Upper lobe of right lung (tissue), 1 donor: Measurements from ENCODE around the gene XCL2. TPM values are rescaled to one million over a fixed set of nuclear protein-coding genes. Genes with fewer than 3 reads are reported as not detected.
"Not testable (repeated sequence)": the region's sequence is repeated elsewhere in the genome, so short reads cannot be mapped to it uniquely, and the experiment has no call there.

Source experiments
- ATAC-seq: fragments of 200-7000 bp; cut with Tn5 transposase; one replicate; pipeline ENCODE4 v1.9.1; 2020; ENCODE audit warnings: mild to moderate bottlenecking, moderate library complexity
- DNase-seq: peaks from one replicate; pipeline ENCODE4 v3.0.0-alpha.2; 2020
- H3K27ac ChIP-seq: fragments of 200-600 bp; one replicate; pipeline ENCODE4 v1.8.0; 2022
- H3K27me3 ChIP-seq: fragments of 200-600 bp; one replicate; pipeline ENCODE4 v1.8.0; 2022; ENCODE audit warnings: mild to moderate bottlenecking
- H3K36me3 ChIP-seq: fragments of 200-600 bp; one replicate; pipeline ENCODE4 v1.8.0; 2022
- H3K4me1 ChIP-seq: fragments of 200-600 bp; one replicate; pipeline ENCODE4 v1.8.0; 2022
- H3K4me3 ChIP-seq: fragments of 200-600 bp; one replicate; pipeline ENCODE4 v1.8.0; 2022; ENCODE audit warnings: mild to moderate bottlenecking
- H3K9me3 ChIP-seq: fragments of 200-600 bp; one replicate; pipeline ENCODE4 v1.8.0; 2022
- CTCF ChIP-seq: fragments of 200-600 bp; IDR thresholded peaks from one replicate; pipeline ENCODE4 v1.8.0; 2022; ENCODE audit warnings: antibody characterized with exemption
- intact Hi-C: fragments of 100-400 bp; cut with DNase I; formaldehyde crosslinking; loops from one replicate; pipeline ENCODE4 v1.11.0; 2022
- long read RNA-seq: library from polyadenylated mRNA; unstranded; transcript quantifications from one replicate; pipeline ENCODE4 v2.0.0, GENCODE V29; 2021
- total RNA-seq: library from RNA; stranded (reverse); fragmentation: NEBNext Ultra II Directional; extraction: Animal tissue kit (Norgen Biotek cat#: 25700); gene quantifications from one replicate; pipeline ENCODE4 v1.2.1, GENCODE V29; 2021
- donor health status: DM: no; HTN: yes; CAD: no; lungs with severe emphysema.

Gene XCL2
- total RNA-seq = 2.0 TPM
- long read RNA-seq = 0 reads

- H3K27ac ChIP-seq, DNase-seq, H3K4me1 ChIP-seq, H3K36me3 ChIP-seq, H3K4me3 ChIP-seq, intact Hi-C loops, H3K27me3 ChIP-seq, H3K9me3 ChIP-seq: not testable (repeated sequence)
- ATAC-seq = peak; percentile 19
These were observed at the start of gene XCL2 for GRCh38 chr1:168543840-168544498. TSS of gene XCL2 (minus strand) at chr1:168543997. CDS start at chr1:168543964, 33 bp downstream.

- Histone ChIP-seq H3K27me3 (no peaks in the 10 kb centered on the region), H3K36me3 (no peaks in the 10 kb centered on the region), H3K4me1 (no peaks in the 10 kb centered on the region), H3K27ac (no peak overlapping the region), H3K4me3 (no peak overlapping the region), H3K9me3 (no peaks in the 10 kb centered on the region)
- ATAC-seq = no peak
- no peak for TF ChIP-seq CTCF
- DNase-seq = no peak
- intact Hi-C loops = no loop called here
These were observed 47.9 kb upstream of the XCL2 start for GRCh38 chr1:168591641-168592250.

- H3K27ac ChIP-seq = no peak overlapping the region
- ATAC-seq (no peak), DNase-seq (no peak)
- no peaks in the 10 kb centered on the region for H3K4me1 ChIP-seq
- H3K36me3 ChIP-seq = no peaks in the 10 kb centered on the region
- no peak for TF ChIP-seq CTCF
- intact Hi-C loops = no loop called here
- H3K27me3 ChIP-seq = no peaks in the 10 kb centered on the region
- H3K4me3 ChIP-seq = no peak overlapping the region
- no peaks in the 10 kb centered on the region for H3K9me3 ChIP-seq
These were observed 47.3 kb upstream of the XCL2 start for GRCh38 chr1:168591066-168591465.

- Histone ChIP-seq H3K36me3 (no peaks in the 10 kb centered on the region), H3K9me3 (no peaks in the 10 kb centered on the region), H3K27me3 (no peaks in the 10 kb centered on the region), H3K4me1 (no peaks in the 10 kb centered on the region), H3K4me3 (no peak overlapping the region), H3K27ac (no peak overlapping the region)
- intact Hi-C loops = no loop called here
- TF ChIP-seq CTCF = no peak
- ATAC-seq (no peak), DNase-seq (no peak)
These were observed 45.4 kb upstream of the XCL2 start for GRCh38 chr1:168589167-168589566.

- no peak for ATAC-seq
- Histone ChIP-seq H3K4me1 (no peaks in the 10 kb centered on the region), H3K9me3 (no peaks in the 10 kb centered on the region)
These were observed 42.1 kb upstream of the XCL2 start for GRCh38 chr1:168585937-168586336.

More at GRCh38 chr1:168585937-168586336, 42.1 kb upstream of the XCL2 start:
- DNase-seq = no peak
- Histone ChIP-seq H3K27me3 (no peaks in the 10 kb centered on the region), H3K27ac (no peak overlapping the region), H3K4me3 (no peak overlapping the region), H3K36me3 (no peaks in the 10 kb centered on the region)
- no peak for TF ChIP-seq CTCF
- intact Hi-C loops = no loop called here
